ENCODE data around the gene SORCS2.

- TF ChIP-seq CTCF (IDR thresholded peaks at IDR 0.05) (no peak), POLR2A (IDR thresholded peaks at IDR 0.05) (no peak)
These were observed 51.4 kb downstream of the SORCS2 start for GRCh38 chr4:7243609-7244330.

All from uterus (tissue), 2 donors.